ENCODE measurements around the gene RCOR1. TPM values are rescaled to one million over a fixed set of nuclear protein-coding genes. Genes with fewer than 3 reads are reported as not detected.
"Not testable (repeated sequence)": the region's sequence is repeated elsewhere in the genome, so short reads cannot be mapped to it uniquely, and the experiment has no call there.

The RCOR1 gene
- 10 to 100 TPM; 14.8 to 15.3 TPM for total RNA-seq

DNA sequence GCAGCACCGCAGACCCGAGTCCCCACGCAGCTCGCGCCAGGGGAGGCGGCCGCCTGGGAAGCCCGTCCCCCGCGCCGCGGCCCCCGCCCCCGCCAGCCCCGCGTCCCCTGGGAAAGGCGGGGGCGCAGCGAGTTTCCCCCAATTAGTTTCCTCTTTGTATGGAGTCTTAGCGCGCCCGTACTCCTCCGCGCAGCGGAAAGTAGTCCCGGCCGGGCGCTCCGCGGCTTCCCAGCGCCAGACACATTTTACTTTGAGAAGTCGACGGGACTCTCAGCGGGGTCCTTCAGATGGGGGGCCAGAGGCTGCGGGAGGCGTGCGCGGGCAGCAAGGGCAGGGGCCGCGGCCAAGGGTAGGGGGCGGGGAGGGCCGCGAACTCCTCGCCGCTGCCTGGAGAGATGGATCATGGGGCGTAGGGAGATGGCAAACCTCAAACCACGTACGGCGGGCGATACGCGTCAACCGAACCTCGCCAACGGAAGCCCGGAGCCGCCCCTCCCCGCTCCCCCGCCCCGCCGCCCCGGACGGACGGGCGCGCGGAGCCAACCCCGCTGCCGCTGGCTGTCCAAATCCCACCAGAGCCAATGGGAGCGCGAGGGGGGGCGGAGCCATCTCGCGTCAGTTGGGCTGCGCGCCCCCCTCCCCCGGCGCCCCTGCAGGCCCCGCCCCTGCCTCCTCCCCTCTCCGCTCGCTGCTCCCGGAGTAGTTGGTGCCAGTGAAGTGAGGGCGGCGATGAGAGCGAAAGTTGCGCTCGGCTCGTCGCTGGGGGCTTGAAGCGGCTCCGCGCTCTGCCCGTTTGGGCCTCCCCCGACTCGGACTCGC lies at the start of gene RCOR1:
TSS of gene RCOR1 (plus strand) at position 706 of the 819 bp plus-strand sequence. CDS start 238 bp downstream, outside the sequence.
- DNase-seq, result peak; percentile 99
- ChIA-PET CTCF (no interaction called here), POLR2A (no interaction called here)
- peaks cover 33% of the 10 kb centered on the region for H3K4me1 Mint-ChIP-seq
- peak; percentile 92 for ATAC-seq
- H3K4me3 Mint-ChIP-seq, result peak within 1 kb of the TSS; percentile 93
- no peaks in the 10 kb centered on the region for H3K9me3 Mint-ChIP-seq (ENCODE audit: low read depth)
- peaks cover 14% of the 10 kb centered on the region for H3K36me3 Mint-ChIP-seq (ENCODE audit: low read depth)
- intact Hi-C loops (cut with DNase I, micrococcal nuclease), result loop anchor here (1.0 to 10.0 kb wide), 17 partner anchors 37 to 1123 kb away; partner anchors contain the start of genes BAG5 (in 1 of the 2), CDC42BPB (in 1 of the 2), CINP (in 1 of the 2) and COA8 (in 1 of the 2)
- no peaks in the 10 kb centered on the region for H3K27me3 Mint-ChIP-seq
- peak within 1 kb of the TSS; percentile 92 for H3K27ac Mint-ChIP-seq

DNA sequence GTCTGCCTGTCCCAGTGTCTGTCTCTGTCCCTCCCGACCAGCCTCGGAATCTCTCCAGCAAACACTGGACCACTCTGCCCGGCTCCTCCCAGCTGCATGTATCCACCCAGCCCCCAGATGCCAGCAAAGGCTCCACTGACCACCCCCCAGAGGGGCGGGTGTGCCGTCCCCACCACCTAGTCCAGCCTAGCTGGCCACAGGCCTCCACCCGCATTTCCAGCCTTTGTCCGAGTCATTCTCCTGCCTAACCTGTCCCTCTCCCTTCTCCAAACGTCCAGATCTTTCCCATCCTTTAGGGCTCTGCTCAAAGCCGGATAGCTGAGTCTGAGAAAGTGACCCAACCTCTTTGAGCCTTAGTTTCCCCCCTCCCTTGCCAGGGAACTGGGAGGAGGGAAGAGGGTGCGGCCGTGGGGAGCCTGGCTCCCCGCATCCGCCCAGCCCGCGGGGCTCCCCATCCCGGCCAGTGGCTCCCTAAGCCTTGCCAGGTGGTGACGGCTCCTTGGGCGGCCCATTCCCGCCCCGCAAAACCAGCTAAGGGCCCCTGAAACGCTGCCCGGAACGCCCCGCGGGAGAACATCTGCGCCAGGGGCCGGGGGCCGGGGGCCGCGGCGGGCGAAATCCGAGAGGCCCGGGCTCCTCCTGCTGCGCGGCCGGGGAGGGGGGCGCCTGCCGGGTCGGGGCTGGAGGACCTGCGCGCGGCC lies 48.3 kb upstream of the RCOR1 start:
- DNase-seq (no peak), ATAC-seq (no peak)
- Mint-ChIP-seq H3K36me3 (ENCODE audit: low read depth) (no peaks in the 10 kb centered on the region), H3K4me3 (peak overlapping the region; percentile 17), H3K27me3 (peaks cover 27% of the 10 kb centered on the region), H3K4me1 (peaks cover 3% of the 10 kb centered on the region), H3K9me3 (ENCODE audit: low read depth) (no peaks in the 10 kb centered on the region), H3K27ac (no peak overlapping the region)
- intact Hi-C loops (cut with DNase I, micrococcal nuclease), result no loop called here
- POLR2A ChIA-PET, result no interaction called here
- CTCF ChIA-PET, result no interaction called here

DNA sequence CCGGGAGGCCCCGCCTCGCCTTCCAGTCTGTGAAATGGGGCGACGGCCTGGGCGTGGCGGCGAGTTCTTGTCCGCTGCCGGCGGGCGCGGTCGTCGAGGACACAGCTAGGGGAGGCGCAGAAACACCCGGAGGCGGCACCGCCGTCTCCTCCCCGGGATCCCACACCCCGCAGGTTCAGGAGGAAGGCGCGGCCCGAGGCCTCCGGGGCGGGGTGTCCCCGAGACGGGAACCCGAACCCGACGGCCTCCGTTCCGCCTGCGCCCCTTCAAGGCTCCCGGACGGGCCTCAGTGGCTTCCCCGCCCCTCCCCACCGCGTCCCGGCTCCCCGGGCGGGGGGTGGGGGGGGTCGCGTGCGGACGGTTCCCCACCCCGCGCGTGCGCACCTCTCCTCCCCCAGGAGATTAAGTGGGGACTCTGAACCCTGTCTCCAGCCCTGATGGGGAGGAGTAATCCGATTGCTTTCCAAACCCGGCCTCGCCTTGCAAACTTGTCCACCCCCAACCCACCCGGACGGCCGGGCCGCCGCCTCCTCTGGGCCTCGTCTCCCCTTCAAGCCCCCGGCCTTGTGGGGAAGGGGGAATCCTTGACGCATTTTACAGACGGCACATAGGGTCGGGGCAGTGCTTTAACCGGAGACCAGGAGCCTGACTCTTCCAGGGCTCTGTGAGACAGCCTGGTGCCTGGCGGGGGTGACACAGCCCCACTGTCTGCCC lies 47.5 kb upstream of the RCOR1 start:
- peak; percentile 51 for DNase-seq
- CTCF ChIA-PET, result no interaction called here

GRCh38 chr14:102545461-102546265 lies 46.8 kb upstream of the RCOR1 start:
- ChIA-PET POLR2A (no interaction called here), CTCF (no interaction called here)
- Mint-ChIP-seq H3K4me3 (no peak overlapping the region), H3K4me1 (peaks cover 3% of the 10 kb centered on the region), H3K27ac (no peak overlapping the region), H3K27me3 (peaks cover 29% of the 10 kb centered on the region), H3K9me3 (ENCODE audit: low read depth) (no peaks in the 10 kb centered on the region), H3K36me3 (ENCODE audit: low read depth) (no peaks in the 10 kb centered on the region)
- ATAC-seq, result no peak
- intact Hi-C loops (cut with DNase I, micrococcal nuclease), result no loop called here
- DNase-seq, result no peak

More for the DNA sequence above, 47.5 kb upstream of the RCOR1 start:
- peaks cover 3% of the 10 kb centered on the region for H3K4me1 Mint-ChIP-seq
- no peaks in the 10 kb centered on the region for H3K36me3 Mint-ChIP-seq (ENCODE audit: low read depth)
- H3K27me3 Mint-ChIP-seq, result peaks cover 27% of the 10 kb centered on the region
- POLR2A ChIA-PET, result no interaction called here
- H3K9me3 Mint-ChIP-seq (ENCODE audit: low read depth), result no peaks in the 10 kb centered on the region
- intact Hi-C loops (cut with DNase I, micrococcal nuclease), result no loop called here
- no peak overlapping the region for H3K27ac Mint-ChIP-seq
- peak; percentile 70 for ATAC-seq
- H3K4me3 Mint-ChIP-seq, result no peak overlapping the region

GRCh38 chr14:102548616-102549240 lies 43.7 kb upstream of the RCOR1 start:
- Mint-ChIP-seq H3K9me3 (ENCODE audit: low read depth) (no peaks in the 10 kb centered on the region), H3K4me1 (peaks cover 3% of the 10 kb centered on the region), H3K36me3 (ENCODE audit: low read depth) (no peaks in the 10 kb centered on the region), H3K4me3 (no peak overlapping the region), H3K27me3 (peaks cover 32% of the 10 kb centered on the region), H3K27ac (no peak overlapping the region)
- DNase-seq (no peak), ATAC-seq (no peak)
- CTCF ChIA-PET, result interaction anchor here (0.5 to 1.6 kb wide), 2 partner anchors 25 to 29 kb away, joined by 3 to 9 read pairs; no protein-coding TSS in a partner anchor
- intact Hi-C loops (cut with DNase I, micrococcal nuclease), result no loop called here
- POLR2A ChIA-PET, result no interaction called here

DNA sequence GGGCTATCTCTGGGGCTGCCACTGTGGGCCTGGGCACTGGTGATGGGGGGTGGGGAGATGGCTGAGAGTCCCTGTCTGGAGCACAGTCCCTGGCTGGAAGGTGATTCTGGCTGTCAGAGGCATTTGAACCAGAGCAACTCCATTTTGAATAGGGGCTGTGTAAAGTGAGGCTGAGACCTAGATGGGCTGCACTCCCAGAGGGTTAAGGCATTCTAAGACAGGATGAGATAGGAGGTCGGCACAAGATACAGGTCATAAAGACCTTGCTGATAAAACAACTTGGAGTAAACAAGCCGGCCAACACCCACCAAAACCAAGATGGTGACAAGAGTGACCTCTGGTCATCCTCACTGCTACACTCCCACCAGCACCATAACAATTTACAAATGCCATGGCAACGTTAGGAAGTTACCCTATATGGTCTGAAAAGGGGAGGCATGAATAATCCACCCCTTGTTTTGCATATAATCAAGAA lies 41.5 kb upstream of the RCOR1 start:
- H3K27ac Mint-ChIP-seq; POLR2A ChIA-PET; CTCF ChIA-PET; DNase-seq; H3K36me3 Mint-ChIP-seq (ENCODE audit: low read depth); H3K4me3 Mint-ChIP-seq; intact Hi-C loops (cut with DNase I, micrococcal nuclease); H3K9me3 Mint-ChIP-seq (ENCODE audit: low read depth); ATAC-seq; H3K4me1 Mint-ChIP-seq: not testable (repeated sequence)
- peaks cover 18% of the 10 kb centered on the region for H3K27me3 Mint-ChIP-seq

DNA sequence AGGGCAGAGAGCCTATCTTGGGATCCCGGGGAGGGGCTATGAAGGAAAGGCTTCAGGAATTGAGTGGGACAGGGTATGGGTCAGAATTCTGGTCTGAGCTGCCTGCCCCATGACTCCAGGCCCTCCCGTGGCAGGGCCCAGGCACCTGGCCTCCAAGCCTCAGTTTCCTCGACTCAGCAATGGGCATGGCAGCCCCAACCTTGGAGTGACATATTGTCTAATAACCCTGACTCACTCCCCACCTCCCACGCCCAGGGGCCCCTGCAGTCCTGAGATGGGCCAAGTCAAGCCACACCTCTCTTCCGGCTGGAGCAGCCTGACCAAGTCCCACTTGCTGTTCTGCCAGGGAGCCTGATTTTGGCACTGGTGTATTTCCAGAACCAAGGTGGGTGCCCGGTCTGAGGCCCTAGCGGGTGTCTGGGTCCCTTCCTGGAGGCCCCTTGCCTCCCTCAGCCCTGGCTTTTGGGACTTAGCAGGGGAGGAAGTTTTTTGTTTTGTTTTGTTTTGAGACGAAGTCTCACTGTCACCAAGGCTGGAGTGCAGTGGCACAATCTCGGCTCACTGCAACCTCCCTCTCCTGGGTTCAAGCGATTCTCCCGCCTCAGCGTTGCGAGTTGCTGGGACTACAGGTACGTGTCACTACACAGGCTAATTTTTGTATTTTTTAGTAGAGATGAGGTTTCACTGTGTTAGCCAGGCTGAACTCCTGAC lies 40.3 kb upstream of the RCOR1 start:
- peaks cover 12% of the 10 kb centered on the region for H3K27me3 Mint-ChIP-seq
- no peaks in the 10 kb centered on the region for H3K36me3 Mint-ChIP-seq (ENCODE audit: low read depth)
- POLR2A ChIA-PET, result no interaction called here
- ATAC-seq, result peak; percentile 57
- H3K4me3 Mint-ChIP-seq, result no peak overlapping the region
- peak; percentile 58 for DNase-seq
- no peak overlapping the region for H3K27ac Mint-ChIP-seq
- intact Hi-C loops (cut with DNase I, micrococcal nuclease), result no loop called here
- CTCF ChIA-PET, result no interaction called here
- peaks cover 2% of the 10 kb centered on the region for H3K4me1 Mint-ChIP-seq
- no peaks in the 10 kb centered on the region for H3K9me3 Mint-ChIP-seq (ENCODE audit: low read depth)

GRCh38 chr14:102554821-102555819 lies 37.3 kb upstream of the RCOR1 start:
- ChIA-PET POLR2A (no interaction called here), CTCF (interaction anchor here (1.2 to 1.6 kb wide), 2 partner anchors 30 kb away, joined by 4 to 5 read pairs; no protein-coding TSS in a partner anchor)
- DNase-seq (peak; percentile 70), ATAC-seq (peak; percentile 81)
- H3K4me1 Mint-ChIP-seq, result peaks cover 2% of the 10 kb centered on the region
- intact Hi-C loops (cut with DNase I, micrococcal nuclease), result loop anchor here (1.0 kb wide), 2 partner anchors 31 to 37 kb away; partner anchors contain the start of gene RCOR1 (in 2 of the 2)
- peak overlapping the region; percentile 55 for H3K27ac Mint-ChIP-seq
- peak overlapping the region; percentile 63 for H3K4me3 Mint-ChIP-seq
- H3K36me3 Mint-ChIP-seq (ENCODE audit: low read depth), result no peaks in the 10 kb centered on the region
- H3K27me3 Mint-ChIP-seq, result peaks cover 5% of the 10 kb centered on the region
- no peaks in the 10 kb centered on the region for H3K9me3 Mint-ChIP-seq (ENCODE audit: low read depth)

DNA sequence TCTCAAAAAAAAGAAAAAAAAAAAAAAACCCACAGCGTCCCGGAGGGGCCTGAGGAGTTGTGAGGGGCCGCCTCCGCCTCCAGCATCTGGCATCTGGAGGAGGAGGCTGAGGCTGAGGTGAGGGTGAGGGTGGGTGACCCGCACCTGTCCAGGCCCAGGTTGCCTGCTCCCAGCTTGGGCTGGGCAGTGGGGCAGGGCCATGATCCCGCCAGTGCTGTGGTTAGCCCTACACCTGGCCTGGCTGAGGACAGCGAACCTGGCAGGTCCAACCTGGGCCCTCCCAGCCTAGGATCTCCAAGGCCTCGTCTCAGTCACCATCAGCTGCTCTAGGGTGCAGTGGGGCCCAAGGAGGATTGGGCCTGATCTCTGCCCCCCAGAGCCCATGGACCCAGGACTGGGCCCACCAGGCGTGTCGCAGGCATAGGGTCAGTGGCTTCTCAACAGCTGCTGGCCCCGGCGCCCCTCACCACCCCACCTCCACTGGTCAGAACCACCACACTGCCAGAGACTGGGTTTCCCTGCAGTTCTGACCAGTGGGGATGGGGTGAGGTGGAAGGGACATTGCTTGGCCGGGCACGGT lies 36.3 kb upstream of the RCOR1 start:
- no peaks in the 10 kb centered on the region for H3K36me3 Mint-ChIP-seq (ENCODE audit: low read depth)
- DNase-seq (no peak), ATAC-seq (no peak)
- ChIA-PET CTCF (interaction anchor here (1.2 kb wide), 1 partner anchor 32 kb away, joined by 4 read pairs; no protein-coding TSS in a partner anchor), POLR2A (no interaction called here)
- intact Hi-C loops (cut with DNase I, micrococcal nuclease), result no loop called here
- H3K27me3 Mint-ChIP-seq, result no peaks in the 10 kb centered on the region
- no peak overlapping the region for H3K4me3 Mint-ChIP-seq
- no peak overlapping the region for H3K27ac Mint-ChIP-seq
- H3K9me3 Mint-ChIP-seq (ENCODE audit: low read depth), result no peaks in the 10 kb centered on the region
- peaks cover 2% of the 10 kb centered on the region for H3K4me1 Mint-ChIP-seq
